Left lung (tissue), 10 donors: Measurements from ENCODE around the gene SENP8. TPM values are rescaled to one million over a fixed set of nuclear protein-coding genes. Genes with fewer than 3 reads are reported as not detected.

ENCODE experiments used
- ATAC-seq: fragments of 200-7000 bp; cut with Tn5 transposase; one replicate; pipeline ENCODE4 v1.9.1; 2020; ENCODE audit warnings: moderate library complexity
- DNase-seq, 4 donors: peaks; one replicate each; pipeline ENCODE4 v3.0.0-alpha.2; 2013 to 2020
- H3K27ac ChIP-seq, 2 donors: fragments of 200-600 bp; sonication (generic) in 1 of 2; one replicate each; pipeline versions ENCODE4 v1.5.0 to v1.8.0; 2020 to 2021
- H3K27me3 ChIP-seq, 2 donors: fragments of 200-600 bp; sonication (generic) in 1 of 2; one replicate each; pipeline versions ENCODE4 v1.5.0 to v1.8.0; 2020 to 2021
- H3K36me3 ChIP-seq, 2 donors: fragments of 200-600 bp; sonication (generic) in 1 of 2; one replicate each; pipeline versions ENCODE4 v1.5.0 to v1.8.0; 2020 to 2021
- H3K4me1 ChIP-seq, 2 donors: fragments of 200-600 bp; one replicate each; pipeline ENCODE4 v1.8.0; 2021
- H3K4me3 ChIP-seq, 2 donors: fragments of 200-600 bp; sonication (generic) in 1 of 2; one replicate each; pipeline versions ENCODE4 v1.5.0 to v1.8.0; 2020 to 2021; ENCODE audit warnings: mild to moderate bottlenecking in 1 of 2
- H3K9me3 ChIP-seq, 2 donors: fragments of 200-600 bp; sonication (generic) in 1 of 2; one replicate each; pipeline versions ENCODE4 v1.5.0 to v1.8.0; 2020 to 2021
- CTCF ChIP-seq, 2 donors: fragments of 200-600 bp; sonication (generic) in 1 of 2; IDR thresholded peaks; one replicate each; pipeline versions ENCODE4 v1.5.0 to v1.8.0; 2021; ENCODE audit warnings: antibody characterized with exemption in 2 of 2
- intact Hi-C, 2 donors: fragments of 100-400 bp; cut with DNase I; formaldehyde crosslinking; loops; one replicate each; pipeline versions ENCODE4 v1.11.2 to v1.14.2; 2022
- polyA plus RNA-seq, 6 donors: library from polyadenylated mRNA; unstranded; fragments of 120-200 nt; gene quantifications; one replicate each; pipeline ENCODE4 v1.2.1, GENCODE V29; 2013; ENCODE audit not compliant: insufficient read length in 6 of 6
- total RNA-seq, 2 donors: library from RNA; stranded (reverse); fragmentation: NEBNext Ultra II Directional; extraction: Animal tissue kit (Norgen Biotek cat#: 25700); gene quantifications; one replicate each; pipeline ENCODE4 v1.2.1, GENCODE V29; 2021
- donor health status: DM: no; HTN: yes; CAD: no.
- donor health status: DM: no; HTN: no; CAD: no.

The SENP8 gene
- total and polyA plus RNA-seq, 8 donors = 3.1 to 4.9 (median 4.2) TPM

- Histone ChIP-seq H3K36me3 (no peaks in the 10 kb centered on the region), H3K9me3 (no peaks in the 10 kb centered on the region), H3K27ac (peak overlapping the region; percentile 74 to 87), H3K4me1 (peaks cover 4 to 25% of the 10 kb centered on the region in 2 donors), H3K27me3 (no peaks in the 10 kb centered on the region), H3K4me3 (peak overlapping the region; percentile 27 to 48)
- TF ChIP-seq CTCF (IDR thresholded peaks at IDR 0.05) = no peak
- DNase-seq = peak; percentile 62 to 90 (median 88)
- intact Hi-C loops = loop anchor here in 1 of 2 donors (10.0 kb wide), 1 partner anchor 410 kb away; no protein-coding TSS in a partner anchor
- ATAC-seq = peak; percentile 71
Observed at GRCh38 chr15:72155003-72155621, 36.9 kb downstream of the SENP8 start.

- Histone ChIP-seq H3K36me3 (no peaks in the 10 kb centered on the region), H3K4me1 (peaks cover 4 to 25% of the 10 kb centered on the region in 2 donors), H3K9me3 (no peaks in the 10 kb centered on the region), H3K27ac (peak overlapping the region; percentile 74 to 87), H3K27me3 (no peaks in the 10 kb centered on the region), H3K4me3 (peak overlapping the region; percentile 27 to 48)
- ATAC-seq (peak; percentile 86), DNase-seq (peak; percentile 84 to 91 (median 86))
- intact Hi-C loops = loop anchor here in 1 of 2 donors (10.0 kb wide), 1 partner anchor 411 kb away; no protein-coding TSS in a partner anchor
- peak; percentile 74 to 82 for TF ChIP-seq CTCF (IDR thresholded peaks at IDR 0.05)
Observed at GRCh38 chr15:72155635-72156616, 37.7 kb downstream of the SENP8 start.

- H3K27ac ChIP-seq = peak overlapping the region in 1 of 2 donors; percentile 87
- H3K9me3 ChIP-seq = no peaks in the 10 kb centered on the region
- H3K4me1 ChIP-seq = peaks cover 9 to 25% of the 10 kb centered on the region in 2 donors
- H3K4me3 ChIP-seq = no peak overlapping the region
- no peaks in the 10 kb centered on the region for H3K27me3 ChIP-seq
- no peaks in the 10 kb centered on the region for H3K36me3 ChIP-seq
- intact Hi-C loops = loop anchor here in 1 of 2 donors (10.0 kb wide), 1 partner anchor 412 kb away; no protein-coding TSS in a partner anchor
- DNase-seq = no peak
- ATAC-seq = no peak
- TF ChIP-seq CTCF (IDR thresholded peaks at IDR 0.05) = no peak
Observed at GRCh38 chr15:72156928-72157327, 38.7 kb downstream of the SENP8 start.

- Histone ChIP-seq H3K27ac (no peak overlapping the region), H3K4me3 (no peak overlapping the region), H3K9me3 (no peaks in the 10 kb centered on the region), H3K36me3 (no peaks in the 10 kb centered on the region), H3K27me3 (no peaks in the 10 kb centered on the region), H3K4me1 (peaks cover 5 to 15% of the 10 kb centered on the region in 2 donors)
- intact Hi-C loops = no loop called here
- ATAC-seq (no peak), DNase-seq (peak in 1 of 4 donors; percentile 54)
- TF ChIP-seq CTCF (IDR thresholded peaks at IDR 0.05) = no peak
Observed at GRCh38 chr15:72160696-72161245, 42.6 kb downstream of the SENP8 start.
